Measurements from ENCODE around the gene PPP2R5C.

Gene PPP2R5C

GRCh38 chr14:101719708-101720107 is 41.8 kb upstream of the PPP2R5C start:
- Histone ChIP-seq H3K36me3 (ENCODE audit: control insufficient read depth in 2 of 2, insufficient read depth in 1 of 2, low read length in 2 of 2) (no peaks in the 10 kb centered on the region), H3K9me3 (ENCODE audit: control insufficient read depth, insufficient read depth, low read depth, low read length) (no peaks in the 10 kb centered on the region), H3K4me3 (ENCODE audit: low read depth, low read length) (no peak overlapping the region), H3K4me1 (ENCODE audit: control insufficient read depth, insufficient read depth, low read length) (no peaks in the 10 kb centered on the region), H3K27ac (ENCODE audit: extremely low read depth, low read depth, low read length) (no peak overlapping the region)
- no peak for TF ChIP-seq KLF8 (tag by site-specific recombination; IDR thresholded peaks at IDR 0.05)
- POLR2A ChIA-PET, result no interaction called here
- CTCF ChIA-PET, result interaction anchor here (0.6 to 1.3 kb wide), 3 partner anchors 13 to 172 kb away, joined by 3 to 4 read pairs (median 3); no protein-coding TSS in a partner anchor

GRCh38 chr14:101721111-101721510 is 40.4 kb upstream of the PPP2R5C start:
- Histone ChIP-seq H3K4me1 (ENCODE audit: control insufficient read depth, insufficient read depth, low read length) (no peaks in the 10 kb centered on the region), H3K4me3 (ENCODE audit: low read depth, low read length) (no peak overlapping the region), H3K36me3 (ENCODE audit: control insufficient read depth in 2 of 2, insufficient read depth in 1 of 2, low read length in 2 of 2) (no peaks in the 10 kb centered on the region), H3K27ac (ENCODE audit: extremely low read depth, low read depth, low read length) (no peak overlapping the region), H3K9me3 (ENCODE audit: control insufficient read depth, insufficient read depth, low read depth, low read length) (no peaks in the 10 kb centered on the region)
- ChIA-PET POLR2A (no interaction called here), CTCF (interaction anchor here (1.0 to 1.3 kb wide), 3 partner anchors 9 to 136 kb away, joined by 3 to 4 read pairs (median 3); no protein-coding TSS in a partner anchor)
- no peak for TF ChIP-seq ZSCAN4 (tag by site-specific recombination; IDR thresholded peaks at IDR 0.05)
- TF ChIP-seq ZNF747 (tag by site-specific recombination; IDR thresholded peaks at IDR 0.05), result no peak
- no peak for TF ChIP-seq ZNF280C (tag by site-specific recombination; IDR thresholded peaks at IDR 0.05)
- no peak for TF ChIP-seq INSM2 (tag by site-specific recombination; IDR thresholded peaks at IDR 0.05)
- TF ChIP-seq ZNF24 (tag by site-specific recombination; IDR thresholded peaks at IDR 0.05), result no peak
- no peak for TF ChIP-seq KLF1 (tag by site-specific recombination; IDR thresholded peaks at IDR 0.05)
- TF ChIP-seq ZNF530 (tag by site-specific recombination; IDR thresholded peaks at IDR 0.05; ENCODE audit: low read depth), result no peak
- TF ChIP-seq GLIS2 (tag by site-specific recombination; IDR thresholded peaks at IDR 0.05), result no peak
- no peak for TF ChIP-seq ZNF548 (tag by site-specific recombination; IDR thresholded peaks at IDR 0.05)
- TF ChIP-seq ZBTB26 (tag by site-specific recombination; optimal IDR thresholded peaks at IDR 0.05), result no peak
- TF ChIP-seq SCRT1 (tag by site-specific recombination; IDR thresholded peaks at IDR 0.05; ENCODE audit: borderline replicate concordance), result no peak
- no peak for TF ChIP-seq BCL11B (tag by site-specific recombination; IDR thresholded peaks at IDR 0.05; ENCODE audit: low read depth)
- TF ChIP-seq PRDM4 (tag by site-specific recombination; IDR thresholded peaks at IDR 0.05), result no peak
- TF ChIP-seq BCL11A (tag by site-specific recombination; IDR thresholded peaks at IDR 0.05; ENCODE audit: low read depth), result no peak
- no peak for TF ChIP-seq ZFP69B (tag by site-specific recombination; IDR thresholded peaks at IDR 0.05)
- no peak for TF ChIP-seq REST (tag by site-specific recombination; IDR thresholded peaks at IDR 0.05)
- no peak for TF ChIP-seq ZNF18 (tag by site-specific recombination; IDR thresholded peaks at IDR 0.05)

Data from HEK293 (cell line).